HG03135 (cell line): ENCODE data around the gene FLRT1.

Experiments
- ATAC-seq: cut with Tn5 transposase; IDR thresholded peaks from one replicate; pipeline ENCODE4 v1.9.1; 2021; ENCODE audit warnings: mild to moderate bottlenecking, moderate library complexity; ENCODE audit not compliant: unreplicated experiment

Gene FLRT1

DNA sequence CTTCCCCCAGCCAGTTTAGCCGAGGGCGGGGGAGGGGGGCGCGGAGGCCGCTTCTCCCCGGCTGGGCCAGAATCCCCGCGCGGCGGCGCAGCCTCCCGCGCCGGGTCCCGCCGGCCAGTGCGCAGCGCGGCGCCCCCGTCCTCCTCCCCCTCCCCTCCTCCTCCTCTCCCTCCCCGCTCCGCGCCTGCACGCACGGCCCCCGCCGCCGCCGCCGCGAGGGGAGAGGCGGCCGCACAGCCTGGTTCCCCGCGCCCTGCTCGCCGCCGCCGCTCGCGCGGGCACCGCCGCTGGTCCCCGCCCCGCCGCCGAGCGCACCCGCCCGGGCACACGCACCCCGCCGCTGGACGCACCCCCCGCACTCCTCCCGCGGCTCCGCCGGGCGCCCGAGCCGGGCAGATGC is at the start of gene FLRT1:
Gene FLRT1 (plus strand): TSS at position 356 of the 400 bp plus-strand sequence. CDS start 80,337 bp downstream, outside the sequence.
- no peak for ATAC-seq

DNA sequence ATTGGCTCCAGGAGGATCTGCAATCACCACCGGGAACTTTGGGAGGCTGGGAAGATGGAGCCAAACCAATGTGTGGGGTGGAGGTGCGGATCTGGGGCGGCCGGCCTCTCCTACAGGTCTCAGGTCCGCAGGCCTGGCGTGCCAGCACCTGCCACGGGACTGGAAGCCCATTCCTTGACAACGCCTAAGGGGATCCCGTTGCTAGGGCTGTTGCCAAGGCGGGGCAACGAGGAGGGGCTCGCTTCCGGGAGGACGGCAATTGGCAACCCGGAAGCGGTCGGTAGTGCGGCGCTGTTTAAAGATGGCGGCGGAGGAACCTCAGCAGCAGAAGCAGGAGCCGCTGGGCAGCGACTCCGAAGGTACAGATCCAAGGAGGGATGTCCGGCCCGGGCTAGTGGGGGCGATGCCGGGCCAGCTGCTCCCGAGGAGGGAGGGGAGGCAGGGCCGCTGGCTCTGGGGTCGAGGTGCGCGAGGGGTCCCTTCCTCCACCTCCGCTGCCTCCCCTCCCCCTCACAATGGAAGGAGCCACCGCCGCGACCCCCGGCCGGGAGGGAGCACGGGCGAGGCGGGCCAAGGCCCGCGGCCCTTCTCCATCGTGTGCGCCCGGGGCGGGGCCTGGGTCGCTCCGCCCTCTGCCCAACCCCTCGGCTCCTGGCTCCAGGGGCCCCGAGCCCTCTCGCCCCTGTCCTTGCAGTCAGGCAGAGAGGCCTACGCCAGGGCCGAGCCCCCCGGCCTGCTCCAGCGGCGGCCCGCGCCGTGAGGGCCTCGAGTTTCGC is 49.4 kb upstream of the FLRT1 start, which contains the start of gene OTUB1:
Gene OTUB1 (plus strand): TSS at position 283 of the 776 bp plus-strand sequence. CDS start 19 bp downstream, at position 302.
- ATAC-seq: peak; percentile 79

DNA sequence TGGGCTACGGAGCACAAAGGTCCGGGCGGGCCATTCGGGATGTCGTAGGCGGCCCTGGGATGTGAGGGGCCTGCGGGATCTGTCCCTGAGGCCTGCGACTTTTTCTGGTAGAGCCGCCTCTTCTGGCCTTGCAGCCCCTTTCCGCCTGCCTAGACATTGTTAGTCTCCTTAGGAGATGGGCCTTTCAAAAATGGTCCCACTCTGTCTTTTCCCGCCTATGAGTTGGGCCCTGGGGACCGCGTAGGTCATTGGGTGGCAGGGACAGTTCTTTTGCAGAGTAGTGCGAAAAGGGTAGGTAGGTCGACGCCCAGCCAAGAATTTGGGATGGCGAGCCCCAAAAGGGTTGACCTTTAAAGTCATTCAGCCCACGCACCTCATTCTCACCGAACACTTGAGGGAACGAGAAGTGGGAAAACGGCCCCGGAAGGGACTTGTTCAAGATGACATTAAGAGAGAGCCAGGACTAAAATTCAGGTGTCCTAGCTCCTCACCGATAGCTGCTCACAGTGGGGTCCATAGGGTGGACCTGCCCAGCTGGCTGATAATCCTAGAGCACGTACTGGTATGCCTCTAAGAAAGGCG is 48.7 kb upstream of the FLRT1 start:
- no peak for ATAC-seq

DNA sequence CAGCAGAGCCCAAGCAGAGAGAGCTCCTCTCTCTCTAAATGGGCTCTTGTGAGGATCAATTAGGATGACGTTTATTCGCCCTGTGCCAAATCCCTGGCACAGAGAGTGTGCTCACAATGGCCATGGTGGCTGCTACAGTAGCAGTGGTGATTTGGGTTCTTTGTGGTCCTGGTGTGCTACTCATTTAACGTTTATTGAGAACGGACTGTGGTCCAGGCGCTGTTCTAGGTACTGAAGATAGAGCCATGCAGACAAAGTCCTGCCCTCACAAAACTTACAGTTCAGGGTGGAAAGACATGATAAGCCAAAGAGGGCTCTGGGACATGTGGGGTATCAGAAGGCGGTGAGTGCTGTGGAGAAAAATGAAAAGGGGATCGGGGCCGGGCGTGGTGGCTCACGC is 44.2 kb upstream of the FLRT1 start:
- no peak for ATAC-seq

DNA sequence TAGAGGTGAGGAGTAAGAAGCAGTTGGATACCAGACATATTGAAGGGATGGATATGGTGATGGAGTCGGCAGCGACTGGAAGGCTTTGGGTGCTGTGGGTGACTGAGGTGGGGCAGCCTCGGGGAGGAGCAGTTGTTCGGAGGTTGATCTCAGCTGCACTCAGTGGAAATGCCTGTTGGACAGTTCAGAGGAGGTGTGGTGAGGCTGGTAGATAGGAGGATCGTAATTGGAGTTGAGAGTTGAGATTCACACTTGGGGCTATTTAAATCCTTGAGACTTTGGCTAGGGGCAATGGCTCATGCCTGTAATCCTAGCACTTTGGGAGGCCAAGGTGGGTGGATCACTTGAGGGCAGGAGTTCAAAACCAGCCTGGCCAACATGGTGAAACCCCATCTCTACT is 42.6 kb upstream of the FLRT1 start:
- no peak for ATAC-seq

- no peak for ATAC-seq
Measured at GRCh38 chr11:63993993-63994392, 41.7 kb upstream of the FLRT1 start.

DNA sequence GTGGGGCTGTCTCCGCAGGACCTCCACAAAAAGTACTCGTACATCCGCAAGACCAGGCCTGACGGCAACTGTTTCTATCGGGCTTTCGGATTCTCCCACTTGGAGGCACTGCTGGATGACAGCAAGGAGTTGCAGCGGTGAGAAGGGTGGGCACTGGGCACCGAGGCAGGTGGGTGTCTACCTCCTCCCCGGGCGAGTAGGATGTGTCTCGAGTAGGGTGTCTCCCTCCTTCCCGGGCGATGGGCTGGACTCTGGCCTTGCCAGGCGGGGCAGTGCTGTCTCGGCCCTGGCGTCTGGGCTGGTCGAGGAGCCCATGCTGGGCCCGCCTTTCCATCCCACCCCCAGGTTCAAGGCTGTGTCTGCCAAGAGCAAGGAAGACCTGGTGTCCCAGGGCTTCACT is 39.2 kb upstream of the FLRT1 start:
- no peak for ATAC-seq

GRCh38 chr11:63997104-63997700 is 38.5 kb upstream of the FLRT1 start:
- no peak for ATAC-seq

DNA sequence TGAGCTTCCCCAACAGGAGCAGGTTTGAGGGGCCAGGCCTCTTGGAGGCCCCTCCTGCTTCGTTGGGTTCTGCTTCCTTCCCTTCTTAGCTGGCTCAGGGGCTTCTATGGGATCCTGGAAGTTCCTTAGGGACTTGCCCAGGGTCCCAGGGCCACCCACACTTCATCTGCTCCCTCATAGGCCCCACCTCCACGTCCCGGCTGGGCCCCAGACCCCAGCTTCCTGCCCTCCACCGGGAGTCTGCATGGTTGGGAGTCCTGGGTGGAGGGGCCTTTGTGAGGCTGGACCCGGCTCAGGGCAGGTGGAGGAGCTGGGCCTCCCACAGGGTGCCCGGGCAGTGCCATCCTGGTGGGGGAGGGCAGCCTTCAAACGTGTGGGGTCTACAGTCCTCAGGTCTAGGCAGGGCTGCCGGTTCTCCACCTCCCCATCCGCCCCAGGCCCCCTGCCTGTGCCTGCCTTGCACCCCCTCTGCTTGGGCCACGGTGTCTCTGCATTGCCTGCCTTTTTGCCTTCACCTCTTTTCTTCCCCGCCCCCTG is 37.9 kb upstream of the FLRT1 start:
- ATAC-seq: no peak

DNA sequence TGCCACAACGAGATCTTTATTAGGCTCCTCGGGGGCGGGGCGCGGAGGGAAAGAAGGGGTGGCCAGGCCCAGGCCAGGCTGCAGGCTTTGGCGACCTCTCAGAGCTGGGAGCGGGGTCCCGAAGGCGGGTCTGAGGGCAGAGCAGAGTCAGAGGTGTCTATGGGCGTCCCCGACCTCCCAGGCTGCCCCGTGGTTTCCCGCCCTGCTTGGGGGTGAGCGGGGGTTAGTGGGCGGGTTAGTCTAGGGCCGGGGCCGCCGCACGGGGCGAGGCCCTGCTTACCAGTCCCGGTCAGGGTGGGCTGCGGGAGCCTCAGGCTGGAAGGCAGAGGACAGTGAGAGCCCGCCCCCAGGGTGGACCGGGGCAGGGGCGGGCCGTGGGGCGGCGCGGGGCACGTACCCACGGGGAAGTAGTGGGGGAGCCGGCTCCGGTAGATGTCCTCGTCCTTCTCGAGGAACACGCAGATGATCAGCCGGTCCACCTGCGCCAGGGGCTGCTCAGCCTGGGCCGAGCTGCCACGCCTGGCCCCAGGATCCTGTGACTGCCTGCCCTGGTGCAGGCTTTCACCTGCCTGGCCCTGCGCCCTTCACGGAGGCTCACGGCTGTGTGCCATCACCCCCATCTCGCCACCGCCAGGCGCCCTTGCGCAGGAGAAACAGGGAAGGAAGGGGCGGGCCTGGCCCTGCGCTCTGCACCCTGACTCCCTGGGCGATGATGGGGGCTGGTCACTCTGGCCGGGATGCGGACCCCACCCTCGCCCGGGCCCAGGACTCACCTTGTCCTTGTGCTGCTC is 37.0 kb upstream of the FLRT1 start:
- no peak for ATAC-seq

GRCh38 chr11:63999349-64000025 is 36.2 kb upstream of the FLRT1 start:
- no peak for ATAC-seq

- no peak for ATAC-seq
Measured at GRCh38 chr11:64000026-64000739, 35.5 kb upstream of the FLRT1 start.

DNA sequence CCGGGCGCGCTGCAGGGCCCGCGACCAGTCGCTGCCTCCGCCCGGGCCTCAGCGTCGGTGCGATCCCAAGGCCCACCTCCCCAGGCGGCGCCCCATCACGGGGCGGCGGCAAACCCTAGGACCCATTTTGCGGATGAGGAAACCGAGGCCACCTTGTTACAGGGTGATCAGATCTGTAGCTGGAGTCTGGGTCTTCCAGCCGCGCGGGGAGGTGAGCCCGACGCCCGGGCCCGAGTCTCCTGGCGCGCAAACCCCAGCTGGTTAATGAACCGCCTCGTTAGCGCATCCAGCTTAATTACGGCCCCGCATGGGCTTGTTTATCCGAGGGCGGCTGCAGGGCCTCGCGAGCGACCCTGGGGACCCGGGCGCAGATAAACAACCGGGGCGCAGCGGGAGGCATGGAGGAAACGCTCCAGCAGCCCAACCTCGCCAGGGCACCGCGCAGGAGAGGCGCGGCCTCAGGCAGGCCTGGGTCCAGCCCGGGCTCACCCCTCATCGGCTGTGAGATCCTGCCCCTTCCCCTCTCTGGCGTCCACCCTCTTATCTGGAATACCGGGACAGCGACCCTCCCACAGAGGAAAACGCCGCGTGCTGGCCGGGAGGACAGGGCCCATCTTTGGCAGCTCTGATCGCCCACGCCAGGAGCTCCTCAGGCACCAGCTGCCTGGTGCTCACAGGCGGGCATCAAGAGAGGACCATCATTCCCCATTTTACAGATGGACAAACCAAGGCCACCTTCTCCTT is 34.8 kb upstream of the FLRT1 start:
- no peak for ATAC-seq

DNA sequence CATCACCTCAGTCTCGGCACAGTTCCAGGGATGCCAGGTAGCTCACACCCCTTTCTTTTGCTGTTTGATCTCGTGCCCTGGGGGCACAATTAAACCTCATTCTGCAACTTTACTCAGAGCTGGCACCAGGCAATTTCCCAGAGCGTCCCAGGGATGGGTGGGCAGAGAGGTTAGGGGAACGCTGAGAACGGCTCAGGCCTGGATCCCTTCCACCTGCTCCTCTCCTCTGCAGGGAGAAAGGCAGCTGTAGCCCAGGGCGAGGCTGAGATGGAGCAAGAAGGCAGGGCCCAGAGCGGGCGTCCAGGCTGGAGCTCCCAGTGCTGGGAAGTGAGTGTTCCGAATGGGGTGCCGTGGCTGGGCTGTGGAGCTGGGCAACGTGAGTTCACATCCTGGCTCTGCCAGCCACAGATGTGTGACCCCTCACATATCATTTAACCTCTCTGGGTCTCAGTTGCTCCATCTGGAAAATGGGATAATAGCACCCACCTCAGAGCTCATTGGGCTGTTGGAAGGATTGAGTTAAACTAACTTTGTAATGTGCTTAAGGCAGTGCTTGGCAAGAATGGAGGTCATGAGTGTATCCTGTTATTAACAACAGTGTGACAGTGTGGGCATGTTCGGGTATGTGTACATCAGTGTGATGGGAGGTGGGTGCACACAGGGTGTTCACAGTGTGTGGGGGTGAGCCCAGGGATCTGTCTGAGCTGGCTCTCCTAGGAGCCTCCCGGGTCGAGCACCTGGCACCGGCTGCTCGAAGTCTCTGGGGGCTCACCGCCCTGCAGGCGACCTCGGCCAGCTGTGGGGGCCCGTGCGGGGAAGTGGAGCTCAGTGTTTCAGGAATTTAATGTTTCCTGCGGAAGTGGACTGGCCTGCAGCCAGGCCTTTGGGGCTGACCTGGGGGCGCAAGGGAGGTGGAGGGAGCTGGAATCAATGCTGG is 34.0 kb upstream of the FLRT1 start:
- ATAC-seq: no peak

- no peak for ATAC-seq
Measured at GRCh38 chr11:64003807-64004589, 31.7 kb upstream of the FLRT1 start.

GRCh38 chr11:64004590-64004984 is 31.1 kb upstream of the FLRT1 start:
- no peak for ATAC-seq

DNA sequence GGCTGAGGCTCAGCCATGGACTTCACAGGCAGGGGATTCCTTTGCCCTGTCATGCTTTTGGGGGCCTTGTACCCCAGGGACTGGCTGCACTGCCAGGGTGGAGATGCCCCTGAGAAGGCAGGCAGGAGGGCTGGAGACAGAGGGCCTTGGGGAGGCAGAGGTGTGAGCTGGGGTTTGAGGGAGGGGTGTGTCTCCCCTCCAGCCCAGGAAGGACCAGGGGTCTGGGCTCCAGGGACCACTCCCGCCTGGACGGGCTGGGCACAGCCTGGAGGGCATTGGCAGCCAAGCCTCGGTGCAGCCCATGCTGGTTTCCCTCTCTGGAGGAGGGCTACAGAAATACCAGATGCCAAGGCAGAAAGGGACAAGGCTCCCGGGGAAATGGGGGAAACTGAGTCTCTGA is 30.0 kb upstream of the FLRT1 start:
- ATAC-seq: no peak
